GM18907 (cell line): ENCODE results near the gene ELOB.

Experiments
- ATAC-seq: cut with Tn5 transposase; IDR thresholded peaks from one replicate; pipeline ENCODE4 v1.9.1; 2021; ENCODE audit warnings: mild to moderate bottlenecking, moderate library complexity; ENCODE audit not compliant: unreplicated experiment

ELOB gene

GRCh38 chr16:2769675-2770056 is 7.4 kb downstream of the ELOB start:
- ATAC-seq, result no peak

- no peak for ATAC-seq
These were observed 8.0 kb downstream of the ELOB start for GRCh38 chr16:2769100-2769529.

GRCh38 chr16:2768403-2769089 is 8.5 kb downstream of the ELOB start:
- no peak for ATAC-seq

GRCh38 chr16:2767891-2768290 is 9.2 kb downstream of the ELOB start:
- no peak for ATAC-seq

- no peak for ATAC-seq
These were observed 9.8 kb downstream of the ELOB start for GRCh38 chr16:2767140-2767731.

- ATAC-seq, result no peak
These were observed 10.5 kb downstream of the ELOB start for GRCh38 chr16:2766430-2767139.

- no peak for ATAC-seq
These were observed 11.3 kb downstream of the ELOB start for GRCh38 chr16:2765462-2766404.

GRCh38 chr16:2764718-2765117 is 12.4 kb downstream of the ELOB start:
- ATAC-seq, result no peak

- ATAC-seq, result no peak
These were observed 13.9 kb downstream of the ELOB start for GRCh38 chr16:2763173-2763572.

GRCh38 chr16:2762711-2763110 is 14.4 kb downstream of the ELOB start:
- ATAC-seq, result no peak

GRCh38 chr16:2761886-2762583 is 15.0 kb downstream of the ELOB start:
- ATAC-seq, result no peak

GRCh38 chr16:2761472-2761871 is 15.6 kb downstream of the ELOB start:
- ATAC-seq, result no peak

- ATAC-seq, result no peak
These were observed 19.7 kb downstream of the ELOB start for GRCh38 chr16:2757344-2757743.

GRCh38 chr16:2756288-2757015 is 20.6 kb downstream of the ELOB start:
- ATAC-seq, result no peak

- ATAC-seq, result no peak
These were observed 21.9 kb downstream of the ELOB start for GRCh38 chr16:2755158-2755557.

GRCh38 chr16:2753733-2754020 is 23.4 kb downstream of the ELOB start:
- no peak for ATAC-seq

GRCh38 chr16:2752850-2753732 is 24.0 kb downstream of the ELOB start:
- peak; percentile 49 for ATAC-seq

GRCh38 chr16:2752035-2752849 is 24.8 kb downstream of the ELOB start, which contains the start of gene SRRM2:
TSS of gene SRRM2 (plus strand) at chr16:2752638. CDS start at chr16:2756365, 3,727 bp downstream.
- ATAC-seq, result peak; percentile 81
